ENCODE data around the gene PVALB. TPM values are rescaled to one million over a fixed set of nuclear protein-coding genes. Genes with fewer than 3 reads are reported as not detected.

The PVALB gene
- total and polyA plus RNA-seq, 9 of the 15 experiments (the other 6 are each of a cell fraction or from before 2014, with no cell fraction given) = not detected

DNA sequence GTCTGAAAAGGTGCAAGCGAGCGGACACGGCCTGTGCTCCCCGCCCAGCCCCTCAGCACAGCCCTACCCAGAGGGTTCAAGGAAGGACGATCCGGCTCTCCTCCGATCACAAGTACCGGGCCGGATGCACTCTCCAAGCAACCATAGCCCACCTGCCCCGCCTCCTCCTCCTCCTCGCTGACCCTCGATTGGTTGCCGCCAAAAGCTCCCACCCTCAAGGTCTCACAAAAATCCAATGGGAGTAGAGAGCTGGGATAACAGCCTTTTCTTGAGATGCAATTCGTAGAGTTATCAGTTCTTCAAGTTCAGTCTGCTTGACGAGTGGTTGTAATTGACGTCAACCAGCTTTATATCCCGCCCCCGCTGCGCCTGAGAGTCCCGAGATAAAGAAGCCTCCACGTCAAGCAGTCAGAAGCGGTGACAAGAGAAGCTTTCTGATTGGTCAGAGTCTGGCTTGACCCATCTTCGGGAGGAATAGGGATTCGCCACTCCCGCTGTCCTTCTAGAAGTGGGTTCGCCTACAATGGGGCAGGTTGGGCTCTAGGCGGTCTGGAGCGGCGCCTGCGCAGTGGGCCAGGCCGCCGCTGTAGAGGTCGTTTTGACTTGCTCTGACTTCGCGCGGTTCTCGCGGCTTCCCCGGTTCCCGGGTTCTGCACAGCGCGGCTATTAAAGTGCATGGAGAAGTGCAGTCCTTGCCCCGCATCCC lies 40.7 kb downstream of the PVALB start, which contains the start of gene IFT27 (continued):
- TF ChIP-seq JUND (IDR thresholded peaks at IDR 0.05; ENCODE audit: borderline replicate concordance, low read depth, low read length) (no peak), JUND (tag; IDR thresholded peaks at IDR 0.05; ENCODE audit: borderline replicate concordance, low read depth, low read length) (no peak), SMAD1 (IDR thresholded peaks at IDR 0.05; ENCODE audit: low read depth, low read length, partially characterized antibody) (no peak), ZNF316 (IDR thresholded peaks at IDR 0.05) (no peak), RFX5 (IDR thresholded peaks at IDR 0.05; ENCODE audit: low read depth, low read length) (no peak), SRSF3 (IDR thresholded peaks at IDR 0.05; ENCODE audit: insufficient read depth, low read length) (no peak), RFX1 (IDR thresholded peaks at IDR 0.05) (peak; percentile 13; the same call in 1 of the 2 replicates), NEUROD1 (IDR thresholded peaks at IDR 0.05; ENCODE audit: borderline replicate concordance, low read depth, low read length, partially characterized antibody) (peak; percentile 50), CREB5 (CRISPR knock-in tag; IDR thresholded peaks at IDR 0.05) (no peak), ZNF511 (CRISPR knock-in tag; IDR thresholded peaks at IDR 0.05) (no peak), NRF1 (conservative IDR thresholded peaks at IDR 0.05 in 1 of 2, IDR thresholded peaks at IDR 0.05 in 1 of 2) (peak; percentile 93 to 94), MBD2 (IDR thresholded peaks at IDR 0.05; ENCODE audit: borderline replicate concordance, low read depth) (peak; percentile 67; the same call in 1 of the 2 replicates), NUFIP1 (IDR thresholded peaks at IDR 0.05; ENCODE audit: partially characterized antibody) (no peak), ZNF77 (CRISPR knock-in tag; IDR thresholded peaks at IDR 0.05) (no peak), DPF2 (IDR thresholded peaks at IDR 0.05) (no peak), NR0B1 (IDR thresholded peaks at IDR 0.05; ENCODE audit: partially characterized antibody) (no peak), FOXK1 (CRISPR knock-in tag; IDR thresholded peaks at IDR 0.05; ENCODE audit: borderline replicate concordance) (no peak), FOSL1 (tag; conservative IDR thresholded peaks at IDR 0.05) (no peak), ELF4 (CRISPR knock-in tag; IDR thresholded peaks at IDR 0.05) (no peak), SIN3B (IDR thresholded peaks at IDR 0.05; ENCODE audit: low read depth) (no peak), ETV1 (tag; conservative IDR thresholded peaks at IDR 0.05; ENCODE audit: low read depth) (no peak), MAFG (tag; conservative IDR thresholded peaks at IDR 0.05) (no peak), HNRNPH1 (optimal IDR thresholded peaks at IDR 0.05; ENCODE audit: low read depth, low read length) (no peak)
- TF ChIP-seq, protein P1, sequence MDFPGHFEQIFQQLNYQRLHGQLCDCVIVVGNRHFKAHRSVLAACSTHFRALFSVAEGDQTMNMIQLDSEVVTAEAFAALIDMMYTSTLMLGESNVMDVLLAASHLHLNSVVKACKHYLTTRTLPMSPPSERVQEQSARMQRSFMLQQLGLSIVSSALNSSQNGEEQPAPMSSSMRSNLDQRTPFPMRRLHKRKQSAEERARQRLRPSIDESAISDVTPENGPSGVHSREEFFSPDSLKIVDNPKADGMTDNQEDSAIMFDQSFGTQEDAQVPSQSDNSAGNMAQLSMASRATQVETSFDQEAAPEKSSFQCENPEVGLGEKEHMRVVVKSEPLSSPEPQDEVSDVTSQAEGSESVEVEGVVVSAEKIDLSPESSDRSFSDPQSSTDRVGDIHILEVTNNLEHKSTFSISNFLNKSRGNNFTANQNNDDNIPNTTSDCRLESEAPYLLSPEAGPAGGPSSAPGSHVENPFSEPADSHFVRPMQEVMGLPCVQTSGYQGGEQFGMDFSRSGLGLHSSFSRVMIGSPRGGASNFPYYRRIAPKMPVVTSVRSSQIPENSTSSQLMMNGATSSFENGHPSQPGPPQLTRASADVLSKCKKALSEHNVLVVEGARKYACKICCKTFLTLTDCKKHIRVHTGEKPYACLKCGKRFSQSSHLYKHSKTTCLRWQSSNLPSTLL (IDR thresholded peaks at IDR 0.05) = no peak

Measured in K562 (cell line).